Ovary (tissue), 9 donors: Measurements from ENCODE around the gene TBX20. TPM values are rescaled to one million over a fixed set of nuclear protein-coding genes. Genes with fewer than 3 reads are reported as not detected.
"Not testable (repeated sequence)": the region's sequence is repeated elsewhere in the genome, so short reads cannot be mapped to it uniquely, and the experiment has no call there.

Experiments
- DNase-seq, 5 donors: peaks; one replicate each; pipeline ENCODE4 v3.0.0-alpha.2; 2019 to 2020
- H3K27ac ChIP-seq, 2 donors: fragments of 200-600 bp; one replicate each; pipeline versions ENCODE4 v1.5.1 to v1.8.0; 2019 to 2022
- H3K27me3 ChIP-seq: fragments of 200-600 bp; one replicate; pipeline ENCODE4 v1.8.0; 2022
- H3K36me3 ChIP-seq: fragments of 200-600 bp; sonication (generic); one replicate; pipeline ENCODE4 v1.5.1; 2019
- H3K4me1 ChIP-seq: one replicate; pipeline ENCODE4 v1.8.1; 2013; ENCODE audit warnings: mild to moderate bottlenecking, moderate library complexity; ENCODE audit not compliant: insufficient read depth
- H3K4me3 ChIP-seq: fragments of 200-600 bp; sonication (generic); one replicate; pipeline ENCODE4 v1.5.1; 2017
- H3K9me3 ChIP-seq, 2 donors: fragments of 200-600 bp in 1 of 2; sonication (generic) in 1 of 2; one replicate each; pipeline versions ENCODE4 v1.5.1 to v1.8.1; 2013 to 2019; ENCODE audit warnings: mild to moderate bottlenecking in 1 of 2, moderate library complexity in 1 of 2
- CTCF ChIP-seq, 3 donors: fragments of 450-650 bp in 2 of 3; fragments of 200-600 bp in 1 of 3; IDR thresholded peaks; one replicate each; pipeline versions ENCODE4 v1.5.1 to v1.8.0; 2016 to 2022; ENCODE audit warnings: antibody characterized with exemption in 3 of 3, mild to moderate bottlenecking in 1 of 3
- EP300 ChIP-seq: sonication (generic); formaldehyde crosslinking; IDR thresholded peaks from one replicate; pipeline ENCODE4 v1.6.1; 2017; ENCODE audit warnings: antibody characterized with exemption
- POLR2A ChIP-seq: fragments of 450-650 bp; IDR thresholded peaks from one replicate; pipeline ENCODE4 v1.6.1; 2017; ENCODE audit warnings: antibody characterized with exemption, mild to moderate bottlenecking, moderate library complexity
- WGBS, 3 donors: extraction: QIAGEN DNeasy Blood & Tissue Kit in 1 of 3; methylation state at CpG; one replicate each; pipeline versions ENCODE4 v1.1.5 to v1.1.7; 2013 to 2017; 5-methylcytosine and 5-hydroxymethylcytosine counted together
- intact Hi-C, 4 donors: fragments of 100-400 bp; cut with DNase I; formaldehyde crosslinking; loops; one replicate each; pipeline versions ENCODE4 v1.11.0 to v1.15.1; 2022 to 2023
- polyA plus RNA-seq, 2 donors: library from polyadenylated mRNA; stranded (reverse); fragments of 200-250 nt in 1 of 2; fragments of 350-450 nt in 1 of 2; fragmentation: Illumina TruSeq in 1 of 2; extraction: RNeasy Lipid Tissue Mini Kit (QIAGEN cat#74804) in 1 of 2; gene quantifications; one replicate each; pipeline ENCODE4 v1.2.3, GENCODE V29; 2013 to 2014
- total RNA-seq, 7 donors: library from RNA; depleted of rRNA in 2 of 7; stranded (reverse); fragments of >200 nt in 2 of 7; fragmentation: NEBNext Ultra II Directional in 3 of 7; extraction: Animal tissue kit (Norgen Biotek cat#: 25700) in 3 of 7; gene quantifications; one replicate each; pipeline versions ENCODE4 v1.1.0 to v1.2.4, GENCODE V29; 2016 to 2023
- donor health status: DM: no; HTN: no; CAD: no; lungs with moderate emphysema.
- donor health status: DM: no; HTN: no; CAD: no.
- donor health status: Bipolar disorder and iron deficiency.
- donor health status: DM: yes; HTN: yes; CAD: no.
- donor health status: DM: no; HTN: no; CAD: no.
- donor health status: DM: yes; HTN: yes; CAD: no.

TBX20 gene
- total and polyA plus RNA-seq, 9 donors: 0.23 TPM; not detected in 8

GRCh38 chr7:35204031-35204430 is 49.9 kb downstream of the TBX20 start:
- WGBS, 3 donors: 72 to 92% (median 87%) methylated on average over 5 of the region's 5 CpGs
- not testable (repeated sequence) for H3K27me3 ChIP-seq

GRCh38 chr7:35202353-35202752 is 51.5 kb downstream of the TBX20 start:
- intact Hi-C loops, H3K36me3 ChIP-seq, H3K9me3 ChIP-seq, H3K27me3 ChIP-seq, H3K4me3 ChIP-seq, DNase-seq, H3K27ac ChIP-seq, H3K4me1 ChIP-seq: not testable (repeated sequence)
- WGBS, 3 donors: 77 to 86% (median 79%) methylated on average over 6 of the region's 6 CpGs

More at GRCh38 chr7:35204031-35204430, 49.9 kb downstream of the TBX20 start:
- DNase-seq, H3K4me3 ChIP-seq, intact Hi-C loops, H3K4me1 ChIP-seq, H3K9me3 ChIP-seq, H3K27ac ChIP-seq, H3K36me3 ChIP-seq: not testable (repeated sequence)

GRCh38 chr7:35200170-35200569 is 53.7 kb downstream of the TBX20 start:
- H3K27me3 ChIP-seq, DNase-seq, H3K4me1 ChIP-seq, intact Hi-C loops, H3K36me3 ChIP-seq, H3K27ac ChIP-seq, H3K4me3 ChIP-seq, H3K9me3 ChIP-seq: not testable (repeated sequence)
- 81 to 87% (median 87%) methylated on average over 2 of the region's 2 CpGs for WGBS, 3 donors

DNA sequence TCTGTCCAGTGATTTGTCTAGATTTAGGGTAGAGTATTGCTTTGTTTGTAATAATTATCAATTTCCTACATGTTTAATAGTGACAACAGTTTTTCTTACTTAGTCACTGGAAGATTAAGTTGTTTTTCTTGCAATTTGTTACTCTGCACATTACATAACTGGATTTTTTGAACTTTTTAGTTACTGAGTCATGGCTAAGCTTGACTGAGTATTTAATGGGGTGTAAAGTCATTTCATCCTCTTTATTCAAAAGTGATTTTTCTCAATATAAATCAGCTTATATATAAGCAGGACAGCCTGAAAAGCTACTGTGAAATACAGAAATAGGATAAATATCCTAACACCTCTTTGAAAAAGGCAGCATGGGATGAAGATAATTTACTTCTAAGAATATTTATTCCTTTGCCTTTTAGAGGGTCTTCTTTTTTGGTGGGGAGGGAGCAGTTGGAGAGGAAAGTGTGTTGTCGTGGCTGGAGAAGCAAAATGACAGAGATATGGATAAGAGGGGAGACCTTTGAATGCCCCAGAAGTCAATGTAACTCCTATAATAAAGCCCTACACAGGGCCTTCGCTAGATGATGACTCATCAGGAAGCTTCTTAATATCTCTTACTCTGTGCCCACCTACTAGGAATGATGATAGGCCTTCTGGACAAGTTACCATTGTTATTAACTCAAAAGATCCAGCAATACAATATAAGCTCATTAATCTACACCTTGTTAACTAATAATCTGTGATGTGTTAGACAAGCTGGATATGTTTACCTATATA is 55.3 kb downstream of the TBX20 start:
- DNase-seq, H3K27me3 ChIP-seq, H3K9me3 ChIP-seq, H3K36me3 ChIP-seq, H3K4me1 ChIP-seq, H3K27ac ChIP-seq, H3K4me3 ChIP-seq, intact Hi-C loops: not testable (repeated sequence)
- WGBS, 3 donors: 69 to 71% (median 71%) methylated on average over 2 of the region's 2 CpGs

DNA sequence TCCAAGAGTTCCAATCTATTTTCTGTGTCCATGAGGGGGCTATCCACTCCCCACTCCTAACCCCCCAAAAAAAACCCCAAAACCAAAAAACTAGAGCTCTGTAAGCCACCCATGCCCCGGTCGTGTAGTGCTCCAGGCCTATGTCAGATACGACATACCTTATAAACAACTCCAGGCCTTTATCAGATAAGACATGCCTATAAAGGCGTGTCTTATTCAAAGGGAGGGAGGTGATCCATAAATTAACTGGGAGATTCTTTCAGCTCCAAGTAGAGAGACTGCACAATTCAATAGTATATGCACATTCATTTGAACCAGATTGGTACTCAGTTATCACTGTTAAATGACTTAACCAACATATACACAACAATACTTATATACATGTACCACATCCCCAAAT is 62.3 kb downstream of the TBX20 start:
- intact Hi-C loops, H3K27me3 ChIP-seq, H3K4me3 ChIP-seq, H3K9me3 ChIP-seq, H3K36me3 ChIP-seq, H3K4me1 ChIP-seq, H3K27ac ChIP-seq, DNase-seq: not testable (repeated sequence)
- 81 to 92% (median 92%) methylated on average over 4 of the region's 4 CpGs for WGBS, 3 donors

DNA sequence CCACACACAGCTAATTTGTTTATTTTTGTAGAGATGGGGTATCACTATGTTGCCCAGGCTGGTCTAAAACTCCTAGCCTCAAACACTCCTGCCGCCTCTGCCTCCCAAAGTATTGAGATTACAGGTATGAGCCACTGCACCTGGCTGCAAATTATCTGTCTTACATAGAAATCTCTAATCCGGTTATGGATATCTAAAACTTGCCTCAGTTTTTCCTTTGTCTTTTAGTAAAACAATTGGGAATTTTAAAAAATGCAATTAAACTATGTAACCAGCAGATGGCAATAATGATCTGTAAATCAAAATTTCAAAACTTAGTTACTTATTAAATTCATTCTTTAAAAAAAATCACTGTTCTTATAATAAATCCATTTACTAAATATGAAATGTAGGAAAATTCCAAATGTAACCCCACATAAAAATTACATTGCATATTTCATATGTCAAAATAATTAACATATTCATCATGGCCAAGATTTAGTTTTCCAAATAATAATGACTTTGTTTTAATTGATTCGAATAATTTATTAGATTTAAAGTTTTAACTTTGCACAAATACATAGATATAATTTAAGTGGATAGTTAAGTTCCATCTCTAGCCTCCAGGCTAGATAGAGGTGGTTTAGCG is 63.6 kb downstream of the TBX20 start:
- H3K4me1 ChIP-seq, H3K4me3 ChIP-seq, H3K27ac ChIP-seq, intact Hi-C loops, H3K9me3 ChIP-seq, DNase-seq, H3K27me3 ChIP-seq, H3K36me3 ChIP-seq: not testable (repeated sequence)
- WGBS, 3 donors: 49 to 57% (median 51%) methylated on average over 4 of the region's 4 CpGs

DNA sequence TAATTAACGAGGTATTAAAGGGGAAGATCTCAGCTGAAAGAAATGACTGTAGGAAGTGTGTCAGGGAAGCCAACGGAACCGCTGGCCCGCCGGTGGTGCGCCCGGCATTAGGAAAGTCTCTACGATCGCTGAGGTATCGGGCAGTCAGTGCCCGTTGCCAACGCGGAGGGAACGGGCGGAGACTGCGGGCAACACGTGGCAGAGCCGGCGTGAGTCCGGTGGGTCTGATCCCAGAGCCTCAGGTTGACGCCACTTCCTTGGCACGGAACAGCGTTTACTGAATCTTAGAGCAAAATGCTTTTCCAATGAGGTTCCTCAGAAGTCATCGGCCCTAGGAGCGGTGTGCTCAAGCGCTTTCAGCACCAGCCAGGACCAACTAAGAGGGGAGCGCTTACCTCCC is 67.1 kb downstream of the TBX20 start:
- H3K27me3 ChIP-seq, H3K9me3 ChIP-seq, H3K4me3 ChIP-seq, H3K4me1 ChIP-seq, intact Hi-C loops, H3K27ac ChIP-seq, H3K36me3 ChIP-seq: not testable (repeated sequence)
- 1 to 5% (median 2%) methylated on average over 27 of the region's 27 CpGs for WGBS, 3 donors
- peak in 1 of 5 donors; percentile 17 for DNase-seq

DNA sequence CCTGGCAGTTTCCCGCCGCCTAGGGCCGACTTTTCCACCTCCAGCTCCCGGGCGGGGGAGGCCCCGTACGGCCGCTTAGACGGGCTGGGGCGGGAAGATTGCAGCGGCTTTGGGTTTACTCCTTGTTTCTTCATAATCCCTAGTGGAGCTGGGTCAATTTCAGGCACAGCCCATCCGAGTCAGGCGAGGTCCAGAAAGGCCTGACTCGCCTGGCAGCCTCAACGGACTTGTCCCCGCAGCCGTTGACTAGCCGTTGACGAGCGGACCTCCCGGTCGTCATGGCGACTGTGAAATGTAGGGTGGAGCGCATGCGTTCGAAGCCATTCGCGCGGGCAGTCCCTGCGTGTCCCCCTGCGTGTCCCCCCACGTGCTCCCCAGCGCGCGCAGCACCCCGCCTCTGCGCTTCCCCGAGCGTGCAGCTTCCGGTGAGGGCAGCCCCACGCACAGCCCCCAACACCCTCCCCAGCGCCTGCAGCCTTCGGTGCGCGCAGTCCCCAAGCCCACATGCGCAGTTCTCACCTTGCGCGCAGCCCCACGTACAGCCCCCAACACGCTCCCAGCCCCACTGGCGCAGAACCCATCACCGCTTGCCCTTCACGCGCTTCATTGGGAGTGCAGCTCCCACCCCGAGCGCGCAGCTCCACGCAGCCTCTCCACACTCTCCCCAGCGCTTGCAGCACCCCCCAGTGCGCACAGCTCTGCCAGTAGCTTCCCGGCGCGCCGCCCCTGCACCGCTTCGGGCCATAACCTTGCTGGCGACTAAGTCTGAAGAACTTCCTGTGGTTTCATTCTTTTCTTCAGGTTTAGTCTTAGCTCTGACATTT is 67.8 kb downstream of the TBX20 start:
- Histone ChIP-seq H3K27me3 (no peaks in the 10 kb centered on the region), H3K4me3 (peak overlapping the region; percentile 8), H3K36me3 (no peaks in the 10 kb centered on the region), H3K9me3 (no peaks in the 10 kb centered on the region), H3K27ac (no peak overlapping the region), H3K4me1 (peaks cover 3% of the 10 kb centered on the region)
- intact Hi-C loops: no loop called here
- TF ChIP-seq POLR2A: no peak
- TF ChIP-seq EP300: no peak
- no peak for TF ChIP-seq CTCF (IDR thresholded peaks at IDR 0.05)
- 0 to 2% (median 1%) methylated on average over 53 to 67 of the region's 67 CpGs for WGBS, 3 donors
- DNase-seq: peak in 1 of 5 donors; percentile 18

GRCh38 chr7:35185578-35185907 is 68.4 kb downstream of the TBX20 start:
- WGBS, 3 donors: 1 to 2% (median 2%) methylated on average over 13 to 14 of the region's 14 CpGs
- H3K4me1 ChIP-seq, H3K27ac ChIP-seq, H3K36me3 ChIP-seq, intact Hi-C loops, H3K4me3 ChIP-seq, DNase-seq, H3K9me3 ChIP-seq, H3K27me3 ChIP-seq: not testable (repeated sequence)

- WGBS, 3 donors: 35 to 61% (median 43%) methylated on average over 5 of the region's 5 CpGs
- H3K27me3 ChIP-seq, H3K27ac ChIP-seq, intact Hi-C loops, DNase-seq, H3K4me1 ChIP-seq, H3K9me3 ChIP-seq, H3K36me3 ChIP-seq, H3K4me3 ChIP-seq: not testable (repeated sequence)
Observed at GRCh38 chr7:35184961-35185360, 68.9 kb downstream of the TBX20 start.
